Measurements from ENCODE around the gene DCUN1D3.

DNA sequence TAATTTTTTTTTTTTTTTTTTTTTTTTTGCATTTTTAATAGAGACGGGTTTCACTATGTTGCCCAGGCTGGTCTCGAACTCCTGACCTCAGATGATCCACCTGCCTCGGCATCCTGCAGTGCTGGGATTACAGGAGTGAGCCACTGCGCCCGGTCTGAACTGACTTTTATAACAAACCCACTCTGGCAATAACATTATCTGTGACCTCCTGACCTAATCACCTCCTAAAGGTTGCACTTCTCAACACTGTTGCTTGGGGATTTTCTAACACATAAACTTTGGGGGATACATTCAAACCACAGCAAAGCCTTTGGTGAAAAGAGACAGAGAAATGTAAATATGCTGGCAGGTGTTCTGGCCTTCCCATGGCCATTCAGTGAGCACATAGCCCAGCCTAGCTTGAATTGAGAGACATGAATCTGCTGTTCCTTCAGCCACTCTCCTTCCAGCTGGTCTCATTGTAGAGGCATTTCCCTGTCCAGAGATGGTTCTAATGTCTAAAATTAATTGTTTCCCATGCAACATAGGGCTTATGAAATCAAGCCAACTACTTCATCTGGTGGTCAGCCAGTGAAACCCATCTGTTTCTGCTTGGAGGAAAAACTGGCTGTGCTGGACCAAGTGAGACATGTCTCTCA is 28.7 kb upstream of the DCUN1D3 start:
- TF ChIP-seq, protein P1, sequence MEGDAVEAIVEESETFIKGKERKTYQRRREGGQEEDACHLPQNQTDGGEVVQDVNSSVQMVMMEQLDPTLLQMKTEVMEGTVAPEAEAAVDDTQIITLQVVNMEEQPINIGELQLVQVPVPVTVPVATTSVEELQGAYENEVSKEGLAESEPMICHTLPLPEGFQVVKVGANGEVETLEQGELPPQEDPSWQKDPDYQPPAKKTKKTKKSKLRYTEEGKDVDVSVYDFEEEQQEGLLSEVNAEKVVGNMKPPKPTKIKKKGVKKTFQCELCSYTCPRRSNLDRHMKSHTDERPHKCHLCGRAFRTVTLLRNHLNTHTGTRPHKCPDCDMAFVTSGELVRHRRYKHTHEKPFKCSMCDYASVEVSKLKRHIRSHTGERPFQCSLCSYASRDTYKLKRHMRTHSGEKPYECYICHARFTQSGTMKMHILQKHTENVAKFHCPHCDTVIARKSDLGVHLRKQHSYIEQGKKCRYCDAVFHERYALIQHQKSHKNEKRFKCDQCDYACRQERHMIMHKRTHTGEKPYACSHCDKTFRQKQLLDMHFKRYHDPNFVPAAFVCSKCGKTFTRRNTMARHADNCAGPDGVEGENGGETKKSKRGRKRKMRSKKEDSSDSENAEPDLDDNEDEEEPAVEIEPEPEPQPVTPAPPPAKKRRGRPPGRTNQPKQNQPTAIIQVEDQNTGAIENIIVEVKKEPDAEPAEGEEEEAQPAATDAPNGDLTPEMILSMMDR (IDR thresholded peaks at IDR 0.05): no peak
- TF ChIP-seq POLR2A (IDR thresholded peaks at IDR 0.05): no peak
